Suprapubic skin (tissue), 4 donors: ENCODE data around the gene SEL1L3. TPM values are rescaled to one million over a fixed set of nuclear protein-coding genes. Genes with fewer than 3 reads are reported as not detected.

Source experiments
- DNase-seq, 2 donors: peaks; one replicate each; pipeline ENCODE4 v3.0.0-alpha.2; 2019; ENCODE audit warnings: low spot score in 2 of 2
- H3K27ac ChIP-seq: fragments of 200-600 bp; sonication (generic); one replicate; pipeline ENCODE4 v1.5.1; 2019
- H3K27me3 ChIP-seq: fragments of 200-600 bp; sonication (generic); one replicate; pipeline ENCODE4 v1.5.1; 2019
- H3K36me3 ChIP-seq: fragments of 200-600 bp; sonication (generic); one replicate; pipeline ENCODE4 v1.5.1; 2019
- H3K4me1 ChIP-seq: fragments of 200-600 bp; sonication (generic); one replicate; pipeline ENCODE4 v1.5.1; 2019
- H3K4me3 ChIP-seq: fragments of 200-600 bp; sonication (generic); one replicate; pipeline ENCODE4 v1.5.1; 2019; ENCODE audit warnings: mild to moderate bottlenecking
- H3K9me3 ChIP-seq: fragments of 200-600 bp; sonication (generic); one replicate; pipeline ENCODE4 v1.5.1; 2019
- CTCF ChIP-seq, 2 donors: fragments of 200-600 bp in 1 of 2; fragments of 450-650 bp in 1 of 2; sonication (generic) in 1 of 2; IDR thresholded peaks; one replicate each; pipeline ENCODE4 v1.5.1; 2016 to 2019; ENCODE audit warnings: antibody characterized with exemption in 2 of 2, mild to moderate bottlenecking in 1 of 2, moderate library complexity in 1 of 2
- EP300 ChIP-seq: sonication (generic); formaldehyde crosslinking; IDR thresholded peaks from one replicate; pipeline ENCODE4 v1.6.1; 2017; ENCODE audit warnings: antibody characterized with exemption
- POLR2A ChIP-seq, 2 donors: fragments of 450-650 bp; IDR thresholded peaks; one replicate each; pipeline ENCODE4 v1.6.1; 2017; ENCODE audit warnings: antibody characterized with exemption in 2 of 2, mild to moderate bottlenecking in 2 of 2, moderate library complexity in 2 of 2
- POLR2AphosphoS5 ChIP-seq, 3 donors: sonication (generic); formaldehyde crosslinking; IDR thresholded peaks; one replicate each; pipeline ENCODE4 v1.6.1; 2017; ENCODE audit warnings: antibody characterized with exemption in 3 of 3
- WGBS: methylation state at CpG from one replicate; pipeline ENCODE4 v1.1.5; 2018; 5-methylcytosine and 5-hydroxymethylcytosine counted together
- total RNA-seq, 4 donors: library from RNA; depleted of rRNA; stranded (reverse); fragments of >200 nt; gene quantifications; one replicate each; pipeline ENCODE4 v1.1.0, GENCODE V29; 2016

The SEL1L3 gene
- total RNA-seq, 4 donors from 2014 or later = 5.5 to 16.0 (median 12.3) TPM

DNA sequence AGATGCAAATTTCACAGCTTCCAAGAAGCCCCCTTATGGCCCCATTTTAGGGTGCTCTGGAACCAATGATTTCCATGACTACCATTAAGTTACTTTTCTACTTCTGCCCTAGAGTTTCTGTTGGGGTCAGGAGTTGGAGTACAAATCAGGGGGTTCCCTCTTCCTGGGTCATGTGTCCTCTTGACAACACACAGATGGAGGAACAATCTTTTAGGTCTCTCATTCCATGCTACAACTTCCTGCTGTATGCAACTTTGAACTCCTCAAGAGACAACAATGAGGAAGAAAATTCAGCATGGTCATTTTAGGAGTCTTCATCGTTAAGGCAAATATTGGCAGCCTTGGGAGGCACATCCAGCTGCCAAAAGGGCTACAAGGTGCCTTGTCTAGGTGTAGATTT lies 79.7 kb downstream of the SEL1L3 start:
- TF ChIP-seq POLR2AphosphoS5 (IDR thresholded peaks at IDR 0.05) (no peak), POLR2A (IDR thresholded peaks at IDR 0.05) (no peak), CTCF (IDR thresholded peaks at IDR 0.05) (no peak), EP300 (no peak)
- H3K27me3 ChIP-seq = no peaks in the 10 kb centered on the region
- WGBS = 72% methylated on average over 1 of the region's 1 CpG
- no peak for DNase-seq
- H3K36me3 ChIP-seq = no peaks in the 10 kb centered on the region
- H3K9me3 ChIP-seq = no peaks in the 10 kb centered on the region
- no peaks in the 10 kb centered on the region for H3K4me1 ChIP-seq
- H3K4me3 ChIP-seq = no peak overlapping the region
- no peak overlapping the region for H3K27ac ChIP-seq

GRCh38 chr4:25782482-25782881 lies 80.3 kb downstream of the SEL1L3 start:
- Histone ChIP-seq H3K4me3 (no peak overlapping the region), H3K9me3 (no peaks in the 10 kb centered on the region), H3K36me3 (no peaks in the 10 kb centered on the region), H3K27ac (no peak overlapping the region), H3K27me3 (no peaks in the 10 kb centered on the region), H3K4me1 (no peaks in the 10 kb centered on the region)
- TF ChIP-seq EP300 (no peak), POLR2A (IDR thresholded peaks at IDR 0.05) (no peak), CTCF (IDR thresholded peaks at IDR 0.05) (no peak), POLR2AphosphoS5 (IDR thresholded peaks at IDR 0.05) (no peak)
- no peak for DNase-seq
- 84% methylated on average over 7 of the region's 7 CpGs for WGBS

DNA sequence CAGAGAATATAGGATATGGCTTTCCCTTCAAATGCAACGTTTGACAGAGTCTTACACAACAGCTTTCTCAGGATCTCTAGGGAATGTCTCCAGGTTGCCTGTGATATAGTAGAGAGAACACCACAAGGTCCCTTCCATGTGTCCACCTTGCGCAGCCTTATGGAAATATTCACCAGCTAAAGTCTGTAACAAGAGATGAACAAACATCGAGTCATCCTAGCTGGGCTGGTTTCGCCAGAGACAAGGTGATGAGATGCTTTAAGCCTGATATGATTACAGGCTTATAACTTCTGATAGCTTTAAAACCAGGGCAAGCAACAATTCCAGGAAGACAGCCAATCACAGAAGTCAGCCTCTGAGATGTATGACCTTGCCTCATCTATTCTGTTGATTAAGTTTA lies 83.8 kb downstream of the SEL1L3 start:
- no peak for TF ChIP-seq EP300
- no peak for TF ChIP-seq POLR2A (IDR thresholded peaks at IDR 0.05)
- TF ChIP-seq CTCF (IDR thresholded peaks at IDR 0.05) = no peak
- no peak for TF ChIP-seq POLR2AphosphoS5 (IDR thresholded peaks at IDR 0.05)
- no peak for DNase-seq
- H3K27me3 ChIP-seq = no peaks in the 10 kb centered on the region
- no peaks in the 10 kb centered on the region for H3K9me3 ChIP-seq
- H3K27ac ChIP-seq = no peak overlapping the region
- no peak overlapping the region for H3K4me3 ChIP-seq
- WGBS = 80% methylated on average over 4 of the region's 4 CpGs
- H3K36me3 ChIP-seq = no peaks in the 10 kb centered on the region
- H3K4me1 ChIP-seq = no peaks in the 10 kb centered on the region

- H3K4me1 ChIP-seq = no peaks in the 10 kb centered on the region
- no peak overlapping the region for H3K27ac ChIP-seq
- H3K36me3 ChIP-seq = no peaks in the 10 kb centered on the region
- no peak for DNase-seq
- no peak for TF ChIP-seq POLR2A (IDR thresholded peaks at IDR 0.05)
- H3K4me3 ChIP-seq = no peak overlapping the region
- no peaks in the 10 kb centered on the region for H3K9me3 ChIP-seq
- no peaks in the 10 kb centered on the region for H3K27me3 ChIP-seq
These were observed 86.0 kb downstream of the SEL1L3 start for GRCh38 chr4:25776795-25777194.

- 78% methylated on average over 2 of the region's 2 CpGs for WGBS
- Histone ChIP-seq H3K27ac (no peak overlapping the region), H3K36me3 (no peaks in the 10 kb centered on the region), H3K27me3 (no peaks in the 10 kb centered on the region), H3K4me1 (no peaks in the 10 kb centered on the region), H3K4me3 (no peak overlapping the region), H3K9me3 (no peaks in the 10 kb centered on the region)
- DNase-seq = no peak
- TF ChIP-seq CTCF (IDR thresholded peaks at IDR 0.05) (no peak), POLR2A (IDR thresholded peaks at IDR 0.05) (no peak), POLR2AphosphoS5 (IDR thresholded peaks at IDR 0.05) (no peak), EP300 (no peak)
These were observed 87.6 kb downstream of the SEL1L3 start for GRCh38 chr4:25775166-25775565.

- no peak for DNase-seq
- WGBS = 57% methylated on average over 4 of the region's 4 CpGs
- no peak for TF ChIP-seq POLR2AphosphoS5 (IDR thresholded peaks at IDR 0.05)
- no peak for TF ChIP-seq CTCF (IDR thresholded peaks at IDR 0.05)
- TF ChIP-seq POLR2A (IDR thresholded peaks at IDR 0.05) = no peak
- no peak for TF ChIP-seq EP300
- no peaks in the 10 kb centered on the region for H3K27me3 ChIP-seq
- H3K9me3 ChIP-seq = no peaks in the 10 kb centered on the region
- H3K4me3 ChIP-seq = no peak overlapping the region
- H3K27ac ChIP-seq = no peak overlapping the region
- no peaks in the 10 kb centered on the region for H3K4me1 ChIP-seq
- no peaks in the 10 kb centered on the region for H3K36me3 ChIP-seq
These were observed 89.4 kb downstream of the SEL1L3 start for GRCh38 chr4:25773358-25773757.
